A673 (cell line): ENCODE results near the gene SIGLEC9. TPM values are rescaled to one million over a fixed set of nuclear protein-coding genes. Genes with fewer than 3 reads are reported as not detected.

Experiments used
- BruUV-seq: library from RNA; stranded (reverse); fragments of 400-500 nt; replicated peaks from 2 replicates; lab custom pipeline; 2021; lab: Mats Ljungman, UMichigan
- CTCF ChIA-PET: fragments of 300-600 bp; sonication (Branson Sonifier 250); formaldehyde crosslinking; loops from one replicate; lab custom pipeline; 2022; ENCODE audit warnings: antibody characterized with exemption; lab: Charles Lee
- POLR2A ChIA-PET: fragments of 300-600 bp; sonication (Branson Sonifier 250); formaldehyde crosslinking; loops from one replicate; lab custom pipeline; 2022; ENCODE audit warnings: antibody characterized with exemption; ENCODE audit not compliant: low non-redundant PET; lab: Charles Lee
- DNase-seq: peaks from one replicate; pipeline ENCODE4 v3.0.0-alpha.2; 2015; ENCODE audit warnings: low spot score
- H3K27ac ChIP-seq: fragments of 200-600 bp; sonication (generic); 2 replicates; pipeline ENCODE4 v1.5.1; 2016; ENCODE audit warnings: mixed run types, low read depth, mild to moderate bottlenecking, mixed read lengths, antibody characterized with exemption, low read length; ENCODE audit not compliant: poor library complexity, severe bottlenecking
- H3K27me3 ChIP-seq: fragments of 200-600 bp; sonication (generic); replicated peaks from 2 replicates; pipeline ENCODE4 v1.6.1; 2017; ENCODE audit warnings: mixed run types, low read depth, mild to moderate bottlenecking, mixed read lengths, antibody characterized with exemption, low read length; ENCODE audit not compliant: insufficient read depth, poor library complexity
- H3K36me3 ChIP-seq: fragments of 200-600 bp; sonication (generic); 2 replicates; pipeline ENCODE4 v1.6.1; 2016; ENCODE audit warnings: mixed run types, mild to moderate bottlenecking, mixed read lengths, antibody characterized with exemption, low read length; ENCODE audit not compliant: insufficient read depth, poor library complexity, severe bottlenecking
- H3K4me1 ChIP-seq: fragments of 200-600 bp; sonication (generic); 2 replicates; pipeline ENCODE4 v1.6.1; 2017; ENCODE audit warnings: mixed run types, mild to moderate bottlenecking, mixed read lengths, antibody characterized with exemption, low read length; ENCODE audit not compliant: insufficient read depth, poor library complexity, severe bottlenecking
- H3K4me3 ChIP-seq: fragments of 200-600 bp; sonication (generic); 2 replicates; pipeline ENCODE4 v1.5.1; 2016; ENCODE audit warnings: low read depth, mixed run types, mild to moderate bottlenecking, mixed read lengths, low read length; ENCODE audit not compliant: poor library complexity, severe bottlenecking
- H3K9me3 ChIP-seq: fragments of 200-600 bp; sonication (generic); 2 replicates; pipeline ENCODE4 v1.6.1; 2016; ENCODE audit warnings: mixed run types, low read depth, mild to moderate bottlenecking, mixed read lengths, antibody characterized with exemption, low read length; ENCODE audit not compliant: poor library complexity, severe bottlenecking
- CTCF ChIP-seq: fragments of 300-800, 200-600 bp; sonication (generic); conservative IDR thresholded peaks from 2 replicates; pipeline ENCODE4 v1.5.1; 2017; ENCODE audit warnings: low read depth, mild to moderate bottlenecking, antibody characterized with exemption, low read length, moderate library complexity, mixed read lengths
- EZH2 ChIP-seq: fragments of 200-600 bp; sonication (generic); IDR thresholded peaks from 2 replicates; pipeline ENCODE4 v1.6.1; 2017; ENCODE audit warnings: borderline replicate concordance, low read depth, mild to moderate bottlenecking, mixed read lengths, antibody characterized with exemption, low read length; ENCODE audit not compliant: poor library complexity, severe bottlenecking
- intact Hi-C: fragments of 100-400 bp; cut with micrococcal nuclease; formaldehyde crosslinking; loops from one replicate; pipeline ENCODE4 v1.10.0; 2022; ENCODE audit not compliant: unreplicated experiment
- total RNA-seq: library from RNA; stranded (reverse); gene quantifications from 2 replicates; pipeline ENCODE4 v1.2.3, GENCODE V29; 2021

Gene SIGLEC9
- total RNA-seq, 1 experiment from 2014 or later, result not detected

GRCh38 chr19:51161266-51161665, 36.6 kb downstream of the SIGLEC9 start:
- POLR2A ChIA-PET, result no interaction called here
- Histone ChIP-seq H3K4me3 (no peak overlapping the region), H3K9me3 (no peaks in the 10 kb centered on the region), H3K27me3 (no peaks in the 10 kb centered on the region), H3K4me1 (no peaks in the 10 kb centered on the region), H3K36me3 (no peaks in the 10 kb centered on the region), H3K27ac (no peak overlapping the region)
- intact Hi-C loops, result no loop called here
- TF ChIP-seq CTCF (no peak), EZH2 (no peak)
- BruUV-seq, result no TSS peak
- CTCF ChIA-PET, result no interaction called here
- no peak for DNase-seq

DNA sequence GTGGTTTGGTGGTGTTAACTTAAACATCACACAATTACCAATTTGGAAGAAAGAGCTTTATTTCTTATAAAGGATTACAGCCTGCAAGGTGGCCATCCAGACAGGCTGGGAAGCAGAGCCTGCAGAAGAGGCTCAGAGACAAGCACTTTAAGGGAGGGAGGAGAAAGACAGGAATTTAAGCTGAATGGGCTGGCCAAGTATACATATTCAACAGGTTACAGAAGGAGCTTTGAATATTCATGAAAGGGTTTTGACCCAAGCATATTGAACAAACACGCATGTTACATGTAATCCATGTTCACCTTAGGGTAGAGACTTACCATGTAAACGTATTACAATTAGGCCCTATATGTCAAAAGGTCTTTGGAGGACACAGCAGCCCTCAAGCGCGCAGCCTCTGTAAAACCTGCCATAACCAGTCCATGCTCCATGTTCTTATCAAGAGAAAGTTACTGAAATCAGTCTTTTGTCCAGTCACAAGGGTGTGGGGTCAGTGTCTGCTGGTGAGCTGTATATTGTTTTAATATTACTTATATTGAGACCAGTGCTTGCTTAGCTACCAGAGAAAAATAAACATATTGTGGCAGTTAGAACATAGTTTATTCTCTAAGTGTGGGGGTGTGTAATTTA, 37.3 kb downstream of the SIGLEC9 start:
- intact Hi-C loops, result no loop called here
- POLR2A ChIA-PET, result no interaction called here

DNA sequence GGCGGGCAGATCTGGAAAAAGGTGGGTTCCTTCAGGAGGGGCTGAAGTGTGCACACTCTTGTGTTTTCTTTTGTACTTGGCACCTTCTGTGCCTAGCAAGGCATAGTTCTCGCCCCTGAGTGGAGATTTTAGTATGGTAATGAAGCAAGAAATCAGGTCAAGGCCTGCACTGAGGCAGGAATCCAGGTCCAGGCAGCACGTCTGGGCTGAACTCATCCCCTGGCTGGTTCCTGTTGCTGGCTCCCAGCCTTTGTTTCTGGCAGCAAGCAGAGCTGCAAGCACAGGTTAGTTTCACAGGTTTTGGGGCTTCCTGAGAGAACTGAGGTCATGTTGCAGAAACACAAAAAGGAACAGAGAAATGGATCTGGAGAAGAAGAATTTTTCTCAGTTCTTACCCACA, 38.6 kb downstream of the SIGLEC9 start:
- Histone ChIP-seq H3K4me1 (no peaks in the 10 kb centered on the region), H3K27ac (no peak overlapping the region), H3K27me3 (no peaks in the 10 kb centered on the region), H3K4me3 (no peak overlapping the region), H3K36me3 (no peaks in the 10 kb centered on the region), H3K9me3 (no peaks in the 10 kb centered on the region)
- DNase-seq, result no peak
- no TSS peak for BruUV-seq
- ChIA-PET CTCF (no interaction called here), POLR2A (no interaction called here)
- TF ChIP-seq CTCF, result no peak
- no peak for TF ChIP-seq EZH2
- intact Hi-C loops, result no loop called here

More for the DNA sequence above, 37.3 kb downstream of the SIGLEC9 start:
- TF ChIP-seq CTCF (no peak), EZH2 (no peak)
- BruUV-seq, result no TSS peak
- Histone ChIP-seq H3K27me3 (no peaks in the 10 kb centered on the region), H3K36me3 (no peaks in the 10 kb centered on the region), H3K27ac (no peak overlapping the region), H3K9me3 (no peaks in the 10 kb centered on the region), H3K4me1 (no peaks in the 10 kb centered on the region), H3K4me3 (no peak overlapping the region)
- CTCF ChIA-PET, result no interaction called here
- no peak for DNase-seq
